ENCODE results near the gene DMTF1. TPM values are rescaled to one million over a fixed set of nuclear protein-coding genes. Genes with fewer than 3 reads are reported as not detected.

Gene DMTF1
- total RNA-seq, 1 donor from 2014 or later = 149 TPM

GRCh38 chr7:87139514-87139913 lies 12.7 kb upstream of the DMTF1 start:
- Mint-ChIP-seq H3K9me3 (peaks cover 11% of the 10 kb centered on the region), H3K4me3 (no peak overlapping the region), H3K27me3 (ENCODE audit: low read depth) (no peaks in the 10 kb centered on the region), H3K4me1 (peaks cover 5% of the 10 kb centered on the region), H3K27ac (no peak overlapping the region), H3K36me3 (no peaks in the 10 kb centered on the region)
- no peak for DNase-seq (ENCODE audit: low spot score in 2 of 2, unreplicated experiment in 2 of 2)
- no peak for TF ChIP-seq CTCF (IDR thresholded peaks at IDR 0.05; ENCODE audit: unreplicated experiment)

- Mint-ChIP-seq H3K4me1 (peaks cover 5% of the 10 kb centered on the region), H3K4me3 (no peak overlapping the region), H3K27ac (no peak overlapping the region), H3K9me3 (peaks cover 11% of the 10 kb centered on the region), H3K27me3 (ENCODE audit: low read depth) (no peaks in the 10 kb centered on the region), H3K36me3 (no peaks in the 10 kb centered on the region)
- no peak for TF ChIP-seq CTCF (IDR thresholded peaks at IDR 0.05; ENCODE audit: unreplicated experiment)
- DNase-seq (ENCODE audit: low spot score in 2 of 2, unreplicated experiment in 2 of 2) = no peak
Measured at GRCh38 chr7:87140271-87140748, 11.9 kb upstream of the DMTF1 start.

- no peak for DNase-seq (ENCODE audit: low spot score in 2 of 2, unreplicated experiment in 2 of 2)
- Mint-ChIP-seq H3K4me1 (peaks cover 5% of the 10 kb centered on the region), H3K4me3 (no peak overlapping the region), H3K27me3 (ENCODE audit: low read depth) (no peaks in the 10 kb centered on the region), H3K9me3 (no peaks in the 10 kb centered on the region), H3K27ac (no peak overlapping the region), H3K36me3 (no peaks in the 10 kb centered on the region)
- TF ChIP-seq CTCF (IDR thresholded peaks at IDR 0.05; ENCODE audit: unreplicated experiment) = no peak
Measured at GRCh38 chr7:87144173-87144657, 8.0 kb upstream of the DMTF1 start.

- no peak overlapping the region for H3K4me3 Mint-ChIP-seq
- H3K27me3 Mint-ChIP-seq (ENCODE audit: low read depth) = no peaks in the 10 kb centered on the region
- no peak for DNase-seq (ENCODE audit: low spot score in 2 of 2, unreplicated experiment in 2 of 2)
- H3K4me1 Mint-ChIP-seq = peaks cover 10% of the 10 kb centered on the region
- H3K9me3 Mint-ChIP-seq = no peaks in the 10 kb centered on the region
- no peak for TF ChIP-seq CTCF (IDR thresholded peaks at IDR 0.05; ENCODE audit: unreplicated experiment)
- H3K36me3 Mint-ChIP-seq = no peaks in the 10 kb centered on the region
- H3K27ac Mint-ChIP-seq = no peak overlapping the region
Measured at GRCh38 chr7:87146740-87147386, 5.4 kb upstream of the DMTF1 start.

GRCh38 chr7:87147500-87147899 lies 4.8 kb upstream of the DMTF1 start:
- TF ChIP-seq CTCF (IDR thresholded peaks at IDR 0.05; ENCODE audit: unreplicated experiment) = no peak
- H3K9me3 Mint-ChIP-seq = no peaks in the 10 kb centered on the region
- H3K27me3 Mint-ChIP-seq (ENCODE audit: low read depth) = no peaks in the 10 kb centered on the region
- peaks cover 11% of the 10 kb centered on the region for H3K4me1 Mint-ChIP-seq
- H3K27ac Mint-ChIP-seq = no peak overlapping the region
- H3K4me3 Mint-ChIP-seq = no peak overlapping the region
- DNase-seq (ENCODE audit: low spot score in 2 of 2, unreplicated experiment in 2 of 2) = no peak
- H3K36me3 Mint-ChIP-seq = no peaks in the 10 kb centered on the region
